OCI-LY3 (cell line): Measurements from ENCODE around the gene PLEKHD1.
A peak's percentile ranks its signal among the peaks of the same experiment; 100 is the strongest.

ENCODE experiments used
- H2AFZ ChIP-seq: fragments of 200-600, 300-600 bp; shearing (Covaris generic); 2 replicates; pipeline ENCODE4 v1.6.0; 2014; ENCODE audit warnings: antibody characterized with exemption, low read depth, low read length
- H3K27ac ChIP-seq: fragments of 200-600, 300-600 bp; sonication (generic); 2 replicates; pipeline ENCODE4 v1.5.1; 2014; ENCODE audit warnings: mild to moderate bottlenecking, low read length, moderate library complexity, mixed read lengths
- H3K27me3 ChIP-seq: fragments of 200-600, 300-600 bp; sonication (generic); 2 replicates; pipeline ENCODE4 v1.6.1; 2014; ENCODE audit warnings: low read depth, low read length, mixed read lengths
- H3K36me3 ChIP-seq: fragments of 200-600, 300-600 bp; sonication (generic); replicated peaks from 2 replicates; pipeline ENCODE3; 2014; ENCODE audit warnings: low read depth, low read length, mixed read lengths
- H3K4me1 ChIP-seq: fragments of 300-600, 200-600 bp; sonication (generic); 2 replicates; pipeline ENCODE4 v1.6.1; 2014; ENCODE audit warnings: low read length, mixed read lengths
- H3K4me2 ChIP-seq: fragments of 200-600, 300-600 bp; sonication (generic); 2 replicates; pipeline ENCODE4 v1.6.1; 2014; ENCODE audit warnings: low read length, mixed read lengths
- H3K4me3 ChIP-seq: fragments of 300-600, 200-600 bp; sonication (generic); 2 replicates; pipeline ENCODE4 v1.5.1; 2014; ENCODE audit warnings: antibody characterized with exemption, mild to moderate bottlenecking, low read length, moderate library complexity
- H3K79me2 ChIP-seq: fragments of 300-600, 200-600 bp; shearing (Covaris generic); 2 replicates; pipeline ENCODE4 v1.6.1; 2014; ENCODE audit warnings: mild to moderate bottlenecking, low read length, mixed read lengths
- H3K9ac ChIP-seq: fragments of 300-600, 200-600 bp; shearing (Covaris generic); 2 replicates; pipeline ENCODE4 v1.6.0; 2014; ENCODE audit warnings: mild to moderate bottlenecking, low read length, moderate library complexity
- H3K9me3 ChIP-seq: fragments of 200-600, 300-600 bp; shearing (Covaris generic); 2 replicates; pipeline ENCODE4 v1.6.1; 2014; ENCODE audit warnings: low read length, mixed read lengths; ENCODE audit not compliant: insufficient read depth
- H4K20me1 ChIP-seq: fragments of 200-600, 300-600 bp; sonication (generic); 2 replicates; pipeline ENCODE4 v1.6.1; 2016; ENCODE audit warnings: low read length, mixed read lengths; ENCODE audit not compliant: insufficient read depth
- CTCF ChIP-seq: fragments of 200-600, 300-600 bp; sonication (generic); IDR thresholded peaks from 2 replicates; pipeline ENCODE4 v1.5.1; 2014; ENCODE audit warnings: antibody characterized with exemption, low read length, low read depth
- EZH2phosphoT487 ChIP-seq: fragments of 200-600 bp; shearing (Covaris generic); IDR thresholded peaks from 2 replicates; pipeline ENCODE4 v1.6.1; 2018; ENCODE audit warnings: antibody characterized with exemption, mixed run types, low read depth

Gene PLEKHD1

GRCh38 chr14:69484444-69485314 lies at the start of gene PLEKHD1:
Gene PLEKHD1, plus strand, starts transcription at chr14:69484728. Its CDS starts 238 bp downstream, at chr14:69484966.
- no peak within 1 kb of the TSS for H3K27ac ChIP-seq
- H3K9ac ChIP-seq, result no peak within 1 kb of the TSS
- H3K9me3 ChIP-seq, result no peaks in the 10 kb centered on the region
- no peaks in the 10 kb centered on the region for H3K79me2 ChIP-seq
- no peaks in the 10 kb centered on the region for H3K27me3 ChIP-seq
- TF ChIP-seq CTCF (no peak), EZH2phosphoT487 (no peak)
- H2AFZ ChIP-seq, result no peak within 1 kb of the TSS
- H3K4me1 ChIP-seq, result peaks cover 6% of the 10 kb centered on the region; the same call in 1 of the 2 replicates
- H3K4me2 ChIP-seq, result no peak within 1 kb of the TSS
- H3K36me3 ChIP-seq, result no peaks in the 10 kb centered on the region
- H4K20me1 ChIP-seq, result no peaks in the 10 kb centered on the region
- H3K4me3 ChIP-seq, result no peak within 1 kb of the TSS

- H3K36me3 ChIP-seq, result peaks cover 16% of the 10 kb centered on the region
Observed at GRCh38 chr14:69439521-69440270, 44.8 kb upstream of the PLEKHD1 start.

GRCh38 chr14:69441948-69442347 lies 42.6 kb upstream of the PLEKHD1 start:
- no peaks in the 10 kb centered on the region for H3K27me3 ChIP-seq
- no peak for TF ChIP-seq EZH2phosphoT487
- no peaks in the 10 kb centered on the region for H3K9me3 ChIP-seq
- H3K4me2 ChIP-seq, result peak overlapping the region; percentile 10
- H3K36me3 ChIP-seq, result peaks cover 16% of the 10 kb centered on the region
- no peaks in the 10 kb centered on the region for H4K20me1 ChIP-seq
- H3K4me1 ChIP-seq, result peaks cover 11% of the 10 kb centered on the region
- H2AFZ ChIP-seq, result no peak overlapping the region
- H3K4me3 ChIP-seq, result no peak overlapping the region
- peak overlapping the region; percentile 9; the same call in 1 of the 2 replicates for H3K27ac ChIP-seq
- peaks cover 12% of the 10 kb centered on the region for H3K79me2 ChIP-seq
- no peak overlapping the region for H3K9ac ChIP-seq

More at GRCh38 chr14:69439521-69440270, 44.8 kb upstream of the PLEKHD1 start:
- peaks cover 15% of the 10 kb centered on the region for H3K4me1 ChIP-seq
- no peaks in the 10 kb centered on the region for H4K20me1 ChIP-seq
- H3K79me2 ChIP-seq, result peaks cover 27% of the 10 kb centered on the region
- no peak overlapping the region for H2AFZ ChIP-seq
- no peak overlapping the region for H3K9ac ChIP-seq
- no peaks in the 10 kb centered on the region for H3K9me3 ChIP-seq
- no peak overlapping the region for H3K4me3 ChIP-seq
- no peak overlapping the region for H3K4me2 ChIP-seq
- no peak overlapping the region for H3K27ac ChIP-seq
- TF ChIP-seq CTCF (no peak), EZH2phosphoT487 (no peak)
- H3K27me3 ChIP-seq, result no peaks in the 10 kb centered on the region

- no peaks in the 10 kb centered on the region for H4K20me1 ChIP-seq
- H3K4me2 ChIP-seq, result no peak overlapping the region
- H3K9me3 ChIP-seq, result no peaks in the 10 kb centered on the region
- H3K4me3 ChIP-seq, result no peak overlapping the region
- peaks cover 5% of the 10 kb centered on the region; the same call in 1 of the 2 replicates for H3K79me2 ChIP-seq
- H3K36me3 ChIP-seq, result peaks cover 19% of the 10 kb centered on the region
- H3K4me1 ChIP-seq, result peaks cover 11% of the 10 kb centered on the region
- TF ChIP-seq EZH2phosphoT487 (no peak), CTCF (no peak)
- no peak overlapping the region for H3K9ac ChIP-seq
- H2AFZ ChIP-seq, result no peak overlapping the region
- H3K27me3 ChIP-seq, result no peaks in the 10 kb centered on the region
- no peak overlapping the region for H3K27ac ChIP-seq
Observed at GRCh38 chr14:69443296-69443805, 41.2 kb upstream of the PLEKHD1 start.
